NCI-H526 treated with DMSO at 0.1 percent for 48 hours (cell line): ENCODE data around the gene RIC8B.
"Not testable (repeated sequence)": the region's sequence is repeated elsewhere in the genome, so short reads cannot be mapped to it uniquely, and the experiment has no call there.

Source experiments
- DNase-seq: peaks from one replicate; lab custom pipeline; 2025; lab: John Stamatoyannopoulos, UW

The RIC8B gene

DNA sequence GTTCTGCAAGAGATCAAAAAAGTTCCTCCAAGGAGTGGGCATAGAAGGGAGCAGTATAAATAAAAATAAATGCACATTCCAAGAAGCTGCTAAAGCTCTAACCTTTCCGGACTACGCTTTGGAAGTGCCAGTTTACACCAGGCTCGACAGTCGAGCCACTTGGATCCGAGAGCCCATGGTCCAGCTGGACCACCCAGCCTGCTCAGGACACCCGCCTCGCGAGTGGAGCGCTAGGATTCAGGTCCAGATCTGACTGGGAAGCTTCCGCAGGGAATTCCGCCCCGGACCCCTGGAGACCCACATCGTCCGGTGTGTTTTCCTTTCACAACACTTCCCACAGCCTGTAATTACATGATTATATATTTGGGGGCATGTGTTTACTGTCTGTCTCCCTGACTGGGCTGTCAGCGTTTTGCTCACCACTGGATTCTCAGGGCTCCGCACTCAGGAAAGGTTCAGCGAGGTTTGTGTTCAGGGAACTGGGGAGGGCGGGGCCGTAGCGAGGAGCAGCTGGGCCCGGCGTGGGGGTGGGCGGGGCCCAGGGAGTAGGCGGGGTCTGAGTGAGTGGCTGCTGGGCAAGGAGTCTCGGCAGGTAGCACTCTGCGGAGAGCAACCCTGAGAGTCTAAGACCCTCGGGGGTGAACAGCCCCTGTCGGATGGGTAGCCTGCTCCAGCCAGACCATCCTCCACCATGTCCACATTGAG lies 128.9 kb downstream of the RIC8B start:
- DNase-seq, result peak; percentile 17

- DNase-seq, result no peak
Measured at GRCh38 chr12:106906715-106907114, 132.2 kb downstream of the RIC8B start.

DNA sequence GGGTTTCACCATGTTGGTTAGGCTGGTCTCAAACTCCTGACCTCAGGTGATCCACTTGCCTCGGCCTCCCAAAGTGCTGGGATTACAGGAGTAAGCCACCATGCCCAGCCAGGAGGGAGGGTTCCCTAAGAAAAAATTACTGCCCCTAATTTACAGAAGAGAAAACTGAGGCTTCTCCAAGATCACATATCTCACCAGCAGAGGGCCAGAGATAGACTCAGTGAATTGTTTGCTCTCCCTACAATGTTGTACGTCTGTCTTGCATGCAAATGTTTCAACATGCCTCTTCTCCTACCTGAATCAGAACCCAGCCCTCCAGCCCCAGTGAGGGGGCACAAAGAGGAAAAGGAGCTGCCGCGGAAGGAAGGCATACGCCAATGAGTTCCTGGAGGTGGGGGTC lies 132.9 kb downstream of the RIC8B start:
- no peak for DNase-seq

DNA sequence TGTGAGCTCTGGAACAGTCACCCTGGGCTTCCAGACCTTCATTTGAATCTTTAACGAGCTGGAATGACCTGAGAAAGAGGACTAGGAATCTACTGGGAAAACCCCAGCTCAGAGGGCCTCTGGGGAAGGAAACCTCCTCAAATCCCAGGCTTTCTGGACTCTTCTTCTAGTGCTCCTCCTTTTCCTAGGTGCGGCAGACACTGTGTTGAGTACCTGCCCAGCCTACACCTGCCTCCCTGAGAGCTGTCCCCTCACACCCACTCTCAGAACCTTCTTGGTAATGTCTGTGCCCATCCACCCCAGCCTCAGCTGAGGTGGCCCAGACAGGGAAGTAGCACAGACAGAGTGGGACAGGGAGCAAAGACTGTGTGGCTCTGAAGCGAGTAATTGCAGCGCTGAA lies 133.4 kb downstream of the RIC8B start:
- no peak for DNase-seq

DNA sequence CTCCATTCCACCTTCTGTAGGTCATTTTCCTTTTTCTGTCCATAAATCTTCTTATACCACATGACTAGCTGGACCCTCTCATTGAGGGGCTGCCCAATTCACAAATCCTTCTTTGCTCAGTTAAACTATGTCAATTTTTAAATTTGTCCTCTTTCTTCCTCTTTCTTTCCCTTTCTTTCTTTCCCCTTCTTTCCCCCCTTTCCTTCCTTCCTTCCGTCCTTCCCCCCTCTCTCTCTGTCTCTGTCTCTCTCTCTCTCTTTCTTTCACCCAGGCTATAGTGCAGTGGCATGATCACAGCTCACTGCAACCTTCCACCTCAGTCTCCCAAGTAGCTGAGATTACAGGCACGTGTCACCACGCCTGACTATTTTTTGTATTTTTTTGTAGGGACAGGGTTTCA lies 134.1 kb downstream of the RIC8B start:
- no peak for DNase-seq

GRCh38 chr12:106910202-106910601 lies 135.7 kb downstream of the RIC8B start:
- no peak for DNase-seq

- DNase-seq, result no peak
Measured at GRCh38 chr12:106911581-106911980, 137.1 kb downstream of the RIC8B start.

DNA sequence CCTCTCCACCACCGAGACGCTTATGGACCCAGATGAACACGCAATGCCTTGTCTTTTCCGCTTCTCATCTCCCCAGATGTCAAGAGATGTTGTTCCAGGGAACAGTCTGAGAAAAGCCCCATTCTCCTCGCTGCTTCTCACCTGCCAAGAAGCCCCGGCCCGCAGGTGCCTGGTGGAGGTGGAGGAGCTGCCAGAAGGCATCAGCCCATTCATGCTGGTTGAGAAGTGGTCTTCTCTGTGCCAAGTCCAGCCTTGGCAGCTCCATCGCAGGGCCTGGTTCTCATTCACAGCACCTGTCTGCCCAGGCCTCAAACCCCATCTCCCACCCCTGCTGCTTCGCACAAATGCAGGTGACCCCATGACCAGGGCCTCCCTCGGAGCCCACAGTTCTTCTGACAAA lies 139.0 kb downstream of the RIC8B start:
- DNase-seq, result no peak

- DNase-seq, result peak; percentile 66
Measured at GRCh38 chr12:106914796-106915634, 140.5 kb downstream of the RIC8B start.

DNA sequence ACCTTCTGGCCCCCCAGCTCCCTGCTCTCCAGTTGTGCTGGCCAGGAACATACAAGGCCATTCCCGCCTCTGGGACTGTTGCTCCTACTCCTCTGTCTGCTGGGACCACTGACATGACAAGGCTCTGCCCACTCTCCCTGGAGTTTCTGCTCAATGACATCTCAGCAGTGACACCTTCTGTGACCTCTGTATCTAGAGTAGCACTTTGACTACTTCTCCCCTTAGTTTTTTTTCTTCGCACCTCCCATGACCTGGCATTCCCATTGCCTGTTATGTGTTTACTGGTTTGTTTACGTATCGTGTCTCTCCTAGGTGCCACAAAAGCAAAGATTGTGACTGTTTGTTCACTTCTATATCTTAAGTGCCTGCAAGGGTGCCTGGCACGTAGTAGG lies 141.1 kb downstream of the RIC8B start:
- no peak for DNase-seq

- DNase-seq, result peak; percentile 97
Measured at GRCh38 chr12:106917503-106917902, 143.0 kb downstream of the RIC8B start.

DNA sequence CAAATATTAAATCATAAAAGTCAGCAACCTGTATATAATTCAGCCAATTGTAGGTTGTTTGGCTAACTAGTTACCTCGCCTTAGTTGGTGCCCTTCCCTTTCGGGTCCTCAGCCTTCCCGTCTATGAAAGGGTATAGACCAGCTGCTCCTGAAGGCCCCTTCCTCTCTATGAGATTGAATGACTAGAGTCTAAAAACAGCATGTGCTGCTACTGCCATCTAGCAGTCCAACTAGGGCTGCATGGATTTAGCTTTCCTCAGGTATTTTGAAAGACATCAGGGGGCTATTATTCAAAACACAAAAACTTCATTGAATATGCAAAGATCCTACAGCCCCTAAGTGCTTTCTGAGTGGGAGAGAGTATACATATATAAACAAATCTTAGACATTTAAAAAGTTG lies 144.3 kb downstream of the RIC8B start:
- DNase-seq, result peak; percentile 69

GRCh38 chr12:106919910-106920544 lies 145.5 kb downstream of the RIC8B start:
- no peak for DNase-seq

DNA sequence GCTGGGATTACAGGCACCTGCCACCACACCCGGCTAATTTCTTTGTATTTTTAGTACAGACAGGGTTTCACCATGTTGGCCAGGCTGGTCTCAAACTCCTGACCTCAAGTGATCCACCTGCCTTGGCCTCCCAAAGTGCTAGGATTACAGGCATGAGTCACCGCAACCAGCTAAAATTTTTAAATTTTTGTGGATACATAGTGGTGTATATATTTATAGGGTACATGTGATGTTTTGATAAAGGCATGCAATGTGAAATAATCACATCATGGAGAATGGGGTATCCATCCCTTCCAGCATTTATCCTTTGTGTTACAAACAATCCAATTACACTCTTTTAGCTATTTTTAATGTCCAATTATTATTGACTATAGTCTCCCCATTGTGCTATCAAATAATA lies 147.5 kb downstream of the RIC8B start:
- DNase-seq, result not testable (repeated sequence)

GRCh38 chr12:106923594-106923993 lies 149.1 kb downstream of the RIC8B start:
- DNase-seq, result not testable (repeated sequence)

DNA sequence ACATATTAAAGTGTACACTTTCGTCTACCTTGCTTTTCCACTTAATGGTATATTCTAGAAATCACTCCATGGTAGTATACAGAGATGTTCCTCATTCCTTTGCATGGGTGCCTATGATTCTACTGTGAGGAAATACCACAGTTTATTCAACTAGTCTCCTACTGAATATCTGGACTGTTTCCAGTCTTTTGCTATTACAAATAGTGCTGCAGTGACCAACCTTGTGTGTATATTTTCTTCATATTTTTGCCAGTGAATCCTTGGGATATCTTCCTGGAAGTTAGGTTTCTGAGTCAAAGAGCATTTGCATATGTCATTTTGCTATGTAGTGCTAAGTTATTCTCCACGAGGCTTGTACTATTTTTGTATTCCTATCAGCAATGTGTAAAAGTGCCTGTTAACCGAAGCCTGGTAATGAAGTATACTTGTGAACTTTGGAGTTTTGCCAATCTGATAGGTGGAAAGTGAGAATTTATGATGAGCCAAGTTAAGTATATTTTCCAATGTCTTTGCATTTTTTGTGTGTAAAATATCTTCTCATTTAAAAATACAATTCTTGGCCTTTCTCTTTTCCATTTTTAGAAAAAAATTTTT lies 149.9 kb downstream of the RIC8B start:
- no peak for DNase-seq

DNA sequence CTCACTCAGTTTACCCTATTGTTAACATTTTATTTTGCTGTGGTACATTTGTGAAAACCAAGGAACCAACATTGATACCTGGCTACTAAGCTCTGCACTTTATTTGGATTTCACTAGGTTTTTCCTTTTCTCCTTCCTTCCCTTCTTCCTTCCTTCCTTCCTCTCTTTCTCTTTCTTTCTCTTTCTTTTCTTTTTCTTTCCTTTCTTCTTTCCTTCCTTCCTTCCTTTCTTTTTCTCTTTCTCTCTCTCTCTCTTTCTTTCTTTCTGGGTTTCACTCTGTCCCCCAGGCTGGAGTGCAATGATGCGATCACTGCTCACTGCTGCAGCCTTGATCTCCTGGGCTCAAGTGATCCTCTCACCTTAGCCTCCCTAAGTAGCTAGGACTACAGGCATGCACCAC lies 152.2 kb downstream of the RIC8B start:
- no peak for DNase-seq

DNA sequence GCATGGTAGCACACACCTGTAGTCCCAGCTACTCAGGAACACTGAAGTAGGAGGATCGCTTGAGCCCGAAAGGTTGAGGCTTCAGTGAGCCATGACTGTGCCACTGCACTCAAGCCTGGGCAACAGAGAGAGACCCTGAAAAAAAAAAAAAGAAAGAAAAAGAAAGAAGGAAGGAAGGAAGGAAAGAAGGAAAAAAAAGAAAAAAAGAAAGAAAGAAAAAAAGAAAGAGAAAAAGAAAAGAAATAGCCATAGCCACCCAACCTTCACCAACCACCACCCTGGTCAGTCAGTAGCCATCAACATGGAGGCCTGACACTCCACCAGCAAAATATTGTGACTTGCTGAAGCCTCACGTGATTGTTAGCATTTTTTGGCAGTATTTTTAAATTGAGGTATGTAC lies 159.8 kb downstream of the RIC8B start:
- no peak for DNase-seq
